ENCODE data around the gene MED25. TPM values are rescaled to one million over a fixed set of nuclear protein-coding genes. Genes with fewer than 3 reads are reported as not detected.

MED25 gene
- total and polyA plus RNA-seq, 9 of the 15 experiments (the other 6 are each of a cell fraction or from before 2014, with no cell fraction given), result 4.1 to 93.9 (median 19.3) TPM

GRCh38 chr19:49805822-49806619 is 12.1 kb upstream of the MED25 start (continued):
- no peak for TF ChIP-seq TCF15 (CRISPR knock-in tag; IDR thresholded peaks at IDR 0.05)
- no peak for TF ChIP-seq KLF13 (tag; IDR thresholded peaks at IDR 0.05; ENCODE audit: borderline replicate concordance, low read depth)
- TF ChIP-seq NFE2 (IDR thresholded peaks at IDR 0.05; ENCODE audit: low read depth), result no peak
- peak; percentile 65 to 81; a peak in 3 of 4 replicates for TF ChIP-seq RCOR1 (IDR thresholded peaks at IDR 0.05; ENCODE audit: borderline replicate concordance in 1 of 2, low read depth in 2 of 2, low read length in 2 of 2)
- no peak for TF ChIP-seq ZNF740 (CRISPR knock-in tag; IDR thresholded peaks at IDR 0.05)
- no peak for TF ChIP-seq ZNF740 (tag; IDR thresholded peaks at IDR 0.05)
- TF ChIP-seq RBM25 (IDR thresholded peaks at IDR 0.05; ENCODE audit: low read depth, low read length, severe bottlenecking), result peak; percentile 92
- no peak for TF ChIP-seq CTCF (IDR thresholded peaks at IDR 0.05 in 2 of 3, conservative IDR thresholded peaks at IDR 0.05 in 1 of 3; ENCODE audit: insufficient read depth in 2 of 3, low read depth in 1 of 3, low read length in 3 of 3)
- no peak for TF ChIP-seq HNRNPLL (IDR thresholded peaks at IDR 0.05; ENCODE audit: low read depth, low read length, poor library complexity, severe bottlenecking)
- TF ChIP-seq NUFIP1 (IDR thresholded peaks at IDR 0.05; ENCODE audit: partially characterized antibody), result no peak
- no peak for TF ChIP-seq FOXK2 (conservative IDR thresholded peaks at IDR 0.05 in 1 of 2, IDR thresholded peaks at IDR 0.05 in 1 of 2; ENCODE audit: low read depth in 2 of 2)
- TF ChIP-seq CBX2 (IDR thresholded peaks at IDR 0.05; ENCODE audit: insufficient read depth, low read length, poor library complexity, severe bottlenecking), result no peak
- TF ChIP-seq MAX (CRISPR knock-in tag; IDR thresholded peaks at IDR 0.05), result no peak
- TF ChIP-seq ATF2 (CRISPR knock-in tag; IDR thresholded peaks at IDR 0.05), result no peak
- TF ChIP-seq ZNF134 (CRISPR knock-in tag; conservative IDR thresholded peaks at IDR 0.05), result no peak
- no peak for TF ChIP-seq ELF4 (CRISPR knock-in tag; IDR thresholded peaks at IDR 0.05)
- no peak for TF ChIP-seq ZNF140 (CRISPR knock-in tag; IDR thresholded peaks at IDR 0.05)
- peak in 1 of 2 experiments; percentile 39; a peak in 1 of 3 replicates for TF ChIP-seq CBX3 (IDR thresholded peaks at IDR 0.05; ENCODE audit: borderline replicate concordance in 1 of 2, low read length in 2 of 2)
- no peak for TF ChIP-seq CCNT2 (IDR thresholded peaks at IDR 0.05; ENCODE audit: borderline replicate concordance, extremely low read depth, insufficient read length, low read depth, low read length)
- TF ChIP-seq RBM34 (IDR thresholded peaks at IDR 0.05; ENCODE audit: borderline replicate concordance, insufficient read depth, low read length), result no peak

All from K562 (cell line).